Muscle layer of duodenum (tissue), 2 donors: Measurements from ENCODE around the gene PHOSPHO1.

Experiments
- H3K27ac ChIP-seq: one replicate; pipeline ENCODE4 v1.7.0; 2013; ENCODE audit warnings: mild to moderate bottlenecking, low read length
- H3K27me3 ChIP-seq: one replicate; pipeline ENCODE4 v1.7.0; 2013; ENCODE audit warnings: low read depth, mild to moderate bottlenecking, control low read depth, low read length
- H3K36me3 ChIP-seq, 2 donors: one replicate each; pipeline ENCODE4 v1.7.0; 2013; ENCODE audit warnings: low read length in 2 of 2, control low read depth in 1 of 2, mild to moderate bottlenecking in 1 of 2; ENCODE audit not compliant: insufficient read depth in 2 of 2, control insufficient read depth in 1 of 2
- H3K4me1 ChIP-seq, 2 donors: one replicate each; pipeline ENCODE4 v1.7.0; 2013; ENCODE audit warnings: low read length in 2 of 2, mild to moderate bottlenecking in 2 of 2, control low read depth in 1 of 2, moderate library complexity in 1 of 2; ENCODE audit not compliant: insufficient read depth in 2 of 2, control insufficient read depth in 1 of 2
- H3K4me3 ChIP-seq, 2 donors: one replicate each; pipeline ENCODE4 v1.7.0; 2013; ENCODE audit warnings: low read length in 2 of 2, low read depth in 1 of 2, mild to moderate bottlenecking in 1 of 2
- H3K9me3 ChIP-seq, 2 donors: one replicate each; pipeline ENCODE4 v1.7.0; 2013; ENCODE audit warnings: low read length in 2 of 2, control low read depth in 1 of 2, mild to moderate bottlenecking in 1 of 2; ENCODE audit not compliant: control insufficient read depth in 1 of 2
- donor health status: healthy.

PHOSPHO1 gene

GRCh38 chr17:49226771-49227435 lies 3.7 kb downstream of the PHOSPHO1 start:
- peaks cover 23% of the 10 kb centered on the region for H3K27me3 ChIP-seq
- H3K9me3 ChIP-seq = no peaks in the 10 kb centered on the region
- H3K4me1 ChIP-seq = peaks cover 7 to 29% of the 10 kb centered on the region in 2 donors
- no peak overlapping the region for H3K27ac ChIP-seq
- no peaks in the 10 kb centered on the region for H3K36me3 ChIP-seq
- H3K4me3 ChIP-seq = no peak overlapping the region

- Histone ChIP-seq H3K9me3 (no peaks in the 10 kb centered on the region), H3K36me3 (no peaks in the 10 kb centered on the region), H3K27me3 (peaks cover 17% of the 10 kb centered on the region), H3K4me1 (peaks cover 7 to 23% of the 10 kb centered on the region in 2 donors), H3K4me3 (no peak overlapping the region), H3K27ac (no peak overlapping the region)
Observed at GRCh38 chr17:49225554-49226236, 4.9 kb downstream of the PHOSPHO1 start.

GRCh38 chr17:49224997-49225337 lies 5.6 kb downstream of the PHOSPHO1 start:
- Histone ChIP-seq H3K4me1 (peaks cover 7 to 19% of the 10 kb centered on the region in 2 donors), H3K9me3 (no peaks in the 10 kb centered on the region), H3K36me3 (no peaks in the 10 kb centered on the region), H3K27ac (no peak overlapping the region), H3K27me3 (peaks cover 20% of the 10 kb centered on the region), H3K4me3 (no peak overlapping the region)

GRCh38 chr17:49224198-49224996 lies 6.2 kb downstream of the PHOSPHO1 start:
- Histone ChIP-seq H3K36me3 (no peaks in the 10 kb centered on the region), H3K27ac (no peak overlapping the region), H3K4me3 (peak overlapping the region in 1 of 2 donors; percentile 39), H3K27me3 (peaks cover 16% of the 10 kb centered on the region), H3K4me1 (peaks cover 4 to 16% of the 10 kb centered on the region in 2 donors), H3K9me3 (no peaks in the 10 kb centered on the region)

- Histone ChIP-seq H3K9me3 (no peaks in the 10 kb centered on the region), H3K4me3 (peak overlapping the region in 1 of 2 donors; percentile 39), H3K4me1 (peaks cover 4 to 18% of the 10 kb centered on the region in 2 donors), H3K27ac (no peak overlapping the region), H3K36me3 (no peaks in the 10 kb centered on the region), H3K27me3 (peaks cover 15% of the 10 kb centered on the region)
Observed at GRCh38 chr17:49223517-49224197, 6.9 kb downstream of the PHOSPHO1 start.

- Histone ChIP-seq H3K4me3 (peak overlapping the region in 1 of 2 donors; percentile 39), H3K9me3 (no peaks in the 10 kb centered on the region), H3K36me3 (no peaks in the 10 kb centered on the region), H3K4me1 (peaks cover 4 to 18% of the 10 kb centered on the region in 2 donors), H3K27ac (no peak overlapping the region), H3K27me3 (peaks cover 15% of the 10 kb centered on the region)
Observed at GRCh38 chr17:49223168-49223516, 7.4 kb downstream of the PHOSPHO1 start.

GRCh38 chr17:49219987-49220386 lies 10.6 kb downstream of the PHOSPHO1 start:
- Histone ChIP-seq H3K27ac (no peak overlapping the region), H3K27me3 (peaks cover 9% of the 10 kb centered on the region), H3K9me3 (no peaks in the 10 kb centered on the region), H3K4me3 (no peak overlapping the region), H3K36me3 (no peaks in the 10 kb centered on the region), H3K4me1 (peaks cover 9 to 31% of the 10 kb centered on the region in 2 donors)

GRCh38 chr17:49218941-49219913 lies 11.4 kb downstream of the PHOSPHO1 start:
- Histone ChIP-seq H3K4me1 (peaks cover 13 to 36% of the 10 kb centered on the region in 2 donors), H3K9me3 (no peaks in the 10 kb centered on the region), H3K4me3 (no peak overlapping the region), H3K36me3 (no peaks in the 10 kb centered on the region), H3K27me3 (peaks cover 3% of the 10 kb centered on the region), H3K27ac (no peak overlapping the region)

GRCh38 chr17:49217651-49218413 lies 12.8 kb downstream of the PHOSPHO1 start:
- H3K27ac ChIP-seq = peak overlapping the region; percentile 16
- H3K9me3 ChIP-seq = no peaks in the 10 kb centered on the region
- H3K4me3 ChIP-seq = no peak overlapping the region
- peaks cover 13 to 32% of the 10 kb centered on the region in 2 donors for H3K4me1 ChIP-seq
- H3K36me3 ChIP-seq = no peaks in the 10 kb centered on the region
- H3K27me3 ChIP-seq = peaks cover 3% of the 10 kb centered on the region
